ENCODE measurements around the gene GPSM1.

- TF ChIP-seq POLR2AphosphoS5 (IDR thresholded peaks at IDR 0.05) (no peak), CTCF (IDR thresholded peaks at IDR 0.05) (no peak)
Observed at GRCh38 chr9:136286359-136286986, 40.9 kb upstream of the GPSM1 start.
